ENCODE measurements around the gene BACH1.

BACH1 gene

DNA sequence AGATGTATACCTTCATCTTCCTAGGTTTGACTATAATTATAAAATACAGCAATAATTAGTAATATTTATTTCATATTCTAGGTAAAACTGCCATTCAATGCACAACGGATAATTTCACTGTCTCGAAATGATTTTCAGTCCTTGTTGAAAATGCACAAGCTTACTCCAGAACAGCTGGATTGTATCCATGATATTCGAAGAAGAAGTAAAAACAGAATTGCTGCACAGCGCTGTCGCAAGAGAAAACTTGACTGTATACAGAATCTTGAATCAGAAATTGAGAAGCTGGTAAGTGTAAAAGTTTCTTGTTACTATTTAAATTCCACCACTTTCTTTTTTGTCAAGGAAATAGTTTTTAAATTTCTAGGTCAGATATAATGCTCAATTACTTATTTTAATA, 30.7 kb downstream of the BACH1 start:
- ATAC-seq (ENCODE audit: low read depth) (no peak), DNase-seq (ENCODE audit: low spot score) (no peak)
- H3K36me3 ChIP-seq (ENCODE audit: low read depth) = peaks cover 98% of the 10 kb centered on the region
- H3K4me3 ChIP-seq (ENCODE audit: severe bottlenecking) = no peak overlapping the region
- peaks cover 26% of the 10 kb centered on the region for H3K4me1 ChIP-seq (ENCODE audit: insufficient read depth, poor library complexity, severe bottlenecking)
- no peaks in the 10 kb centered on the region for H3K27me3 ChIP-seq (ENCODE audit: insufficient read depth, poor library complexity, severe bottlenecking)
- no peak overlapping the region for H3K27ac ChIP-seq (ENCODE audit: poor library complexity, severe bottlenecking)
- no peak for TF ChIP-seq CTCF (IDR thresholded peaks at IDR 0.05; ENCODE audit: poor library complexity, severe bottlenecking)
- H3K9me3 ChIP-seq (ENCODE audit: severe bottlenecking) = no peaks in the 10 kb centered on the region

DNA sequence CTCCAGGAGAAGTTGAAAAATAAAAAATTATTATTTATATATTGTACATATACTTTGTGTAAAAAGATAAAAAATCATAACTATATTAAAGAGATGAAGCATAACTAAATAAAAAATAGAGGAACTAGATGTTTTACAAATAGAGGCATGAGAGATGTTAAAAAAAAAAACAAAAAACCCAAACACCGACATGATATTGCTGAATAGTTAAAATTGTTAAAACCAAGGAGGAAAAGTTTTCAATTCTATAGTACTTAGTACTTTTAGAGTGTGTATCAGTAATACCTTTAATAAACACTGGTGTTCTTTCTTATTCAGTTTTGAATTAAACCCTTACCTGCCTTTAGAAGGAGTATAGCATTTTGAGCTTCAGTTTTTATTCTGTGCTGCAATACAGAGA, 32.1 kb downstream of the BACH1 start:
- Histone ChIP-seq H3K4me1 (ENCODE audit: insufficient read depth, poor library complexity, severe bottlenecking) (peaks cover 40% of the 10 kb centered on the region), H3K4me3 (ENCODE audit: severe bottlenecking) (no peak overlapping the region), H3K9me3 (ENCODE audit: severe bottlenecking) (no peaks in the 10 kb centered on the region), H3K27ac (ENCODE audit: poor library complexity, severe bottlenecking) (peak overlapping the region; percentile 75), H3K27me3 (ENCODE audit: insufficient read depth, poor library complexity, severe bottlenecking) (no peaks in the 10 kb centered on the region), H3K36me3 (ENCODE audit: low read depth) (peaks cover 95% of the 10 kb centered on the region)
- TF ChIP-seq CTCF (IDR thresholded peaks at IDR 0.05; ENCODE audit: poor library complexity, severe bottlenecking) = no peak
- ATAC-seq (ENCODE audit: low read depth) (no peak), DNase-seq (ENCODE audit: low spot score) (no peak)

- no peak overlapping the region for H3K4me3 ChIP-seq (ENCODE audit: severe bottlenecking)
- peaks cover 95% of the 10 kb centered on the region for H3K36me3 ChIP-seq (ENCODE audit: low read depth)
- TF ChIP-seq CTCF (IDR thresholded peaks at IDR 0.05; ENCODE audit: poor library complexity, severe bottlenecking) = no peak
- peak overlapping the region; percentile 75 for H3K27ac ChIP-seq (ENCODE audit: poor library complexity, severe bottlenecking)
- ATAC-seq (ENCODE audit: low read depth) (peak; percentile 39; the same call in 2 of the 3 replicates), DNase-seq (ENCODE audit: low spot score) (no peak)
- no peaks in the 10 kb centered on the region for H3K27me3 ChIP-seq (ENCODE audit: insufficient read depth, poor library complexity, severe bottlenecking)
- H3K9me3 ChIP-seq (ENCODE audit: severe bottlenecking) = no peaks in the 10 kb centered on the region
- peaks cover 53% of the 10 kb centered on the region for H3K4me1 ChIP-seq (ENCODE audit: insufficient read depth, poor library complexity, severe bottlenecking)
These were observed 34.0 kb downstream of the BACH1 start for GRCh38 chr21:29332461-29333362.

GRCh38 chr21:29333406-29333805, 34.7 kb downstream of the BACH1 start:
- peaks cover 95% of the 10 kb centered on the region for H3K36me3 ChIP-seq (ENCODE audit: low read depth)

More at GRCh38 chr21:29333406-29333805, 34.7 kb downstream of the BACH1 start:
- Histone ChIP-seq H3K27ac (ENCODE audit: poor library complexity, severe bottlenecking) (peak overlapping the region; percentile 75), H3K4me1 (ENCODE audit: insufficient read depth, poor library complexity, severe bottlenecking) (peaks cover 55% of the 10 kb centered on the region), H3K9me3 (ENCODE audit: severe bottlenecking) (no peaks in the 10 kb centered on the region), H3K27me3 (ENCODE audit: insufficient read depth, poor library complexity, severe bottlenecking) (no peaks in the 10 kb centered on the region), H3K4me3 (ENCODE audit: severe bottlenecking) (no peak overlapping the region)
- no peak for ATAC-seq (ENCODE audit: low read depth)
- no peak for TF ChIP-seq CTCF (IDR thresholded peaks at IDR 0.05; ENCODE audit: poor library complexity, severe bottlenecking)
- no peak for DNase-seq (ENCODE audit: low spot score)

All from RWPE2 (cell line).